ENCODE measurements around the gene ULK4.

- TF ChIP-seq CTCF (IDR thresholded peaks at IDR 0.05; ENCODE audit: low read depth, low read length) (no peak), EZH2phosphoT487 (IDR thresholded peaks at IDR 0.05; ENCODE audit: low read depth) (no peak)
Measured at GRCh38 chr3:41650406-41650805, 311.5 kb downstream of the ULK4 start.

Measured in OCI-LY3 (cell line).